GM21390 (cell line): Measurements from ENCODE around the gene ANAPC5.
"Not testable (repeated sequence)": the region's sequence is repeated elsewhere in the genome, so short reads cannot be mapped to it uniquely, and the experiment has no call there.

ENCODE experiments used
- ATAC-seq: cut with Tn5 transposase; IDR thresholded peaks from one replicate; pipeline ENCODE4 v1.9.1; 2021; ENCODE audit not compliant: unreplicated experiment

Gene ANAPC5

GRCh38 chr12:121287267-121287954, 64.8 kb downstream of the ANAPC5 start:
- ATAC-seq, result no peak

DNA sequence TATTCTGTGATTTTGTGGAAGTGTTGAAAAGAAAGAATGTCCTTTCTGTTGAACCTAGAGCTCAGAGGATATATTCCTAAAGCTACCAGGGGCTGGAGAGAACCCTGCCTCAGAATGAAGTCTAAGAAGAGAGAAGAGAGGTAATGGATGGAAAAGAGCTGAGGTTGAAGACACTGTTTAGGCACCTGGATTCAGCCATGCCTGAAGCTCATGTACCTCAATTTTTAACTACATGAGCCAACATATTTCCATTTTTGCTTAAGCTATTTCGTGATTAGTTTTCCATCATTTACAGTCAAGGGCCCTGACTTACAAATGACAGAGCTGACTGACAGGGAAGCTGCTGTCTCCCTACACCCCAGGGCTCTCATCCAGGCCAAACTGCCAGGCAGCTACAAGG, 66.4 kb downstream of the ANAPC5 start:
- no peak for ATAC-seq

- ATAC-seq, result no peak
These were observed 67.4 kb downstream of the ANAPC5 start for GRCh38 chr12:121284551-121285390.

GRCh38 chr12:121283841-121284240, 68.4 kb downstream of the ANAPC5 start:
- ATAC-seq, result no peak

DNA sequence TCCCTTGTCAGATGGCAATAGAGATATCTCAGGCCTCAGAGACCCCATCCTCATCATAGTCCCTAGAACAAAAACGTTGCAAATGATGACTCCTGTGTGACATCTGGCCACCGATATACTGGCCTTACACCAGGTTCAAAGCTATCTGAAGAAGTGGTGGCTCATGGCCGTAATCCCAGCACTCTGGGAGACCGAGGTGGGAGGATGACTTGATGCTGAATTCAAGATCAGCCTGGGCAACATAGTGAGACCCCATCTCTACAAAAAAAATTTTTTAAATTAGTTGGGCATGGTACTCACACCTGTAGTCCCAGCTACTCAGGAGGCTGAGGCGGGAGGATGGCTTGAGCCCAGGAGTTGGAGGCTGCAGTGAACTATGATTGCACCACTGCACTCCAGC, 68.8 kb downstream of the ANAPC5 start:
- no peak for ATAC-seq

- not testable (repeated sequence) for ATAC-seq
These were observed 69.3 kb downstream of the ANAPC5 start for GRCh38 chr12:121282910-121283309.

GRCh38 chr12:121282072-121282742, 70.0 kb downstream of the ANAPC5 start:
- ATAC-seq, result no peak

DNA sequence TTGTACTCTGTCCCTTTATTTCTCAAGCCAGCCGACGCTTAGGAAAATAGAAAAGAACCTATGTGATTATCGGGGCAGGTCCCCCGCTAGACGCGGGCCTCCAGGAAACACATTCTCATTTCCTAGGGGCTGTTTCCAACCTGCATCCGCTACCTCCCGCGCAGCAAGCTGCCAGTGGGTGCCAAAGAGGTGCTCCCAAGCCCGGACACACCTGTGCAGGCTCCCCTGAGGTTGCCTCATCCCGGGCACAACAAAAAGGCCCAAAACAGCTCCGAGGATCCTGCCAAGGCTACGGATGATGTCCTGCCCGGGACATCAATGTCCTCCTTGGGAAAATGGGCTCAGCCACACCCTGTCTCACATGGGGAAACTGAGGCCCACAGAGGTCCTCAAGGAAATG, 71.1 kb downstream of the ANAPC5 start:
- not testable (repeated sequence) for ATAC-seq

- ATAC-seq, result not testable (repeated sequence)
These were observed 71.7 kb downstream of the ANAPC5 start for GRCh38 chr12:121280531-121280930.

- no peak for ATAC-seq
These were observed 72.7 kb downstream of the ANAPC5 start for GRCh38 chr12:121279507-121279915.

DNA sequence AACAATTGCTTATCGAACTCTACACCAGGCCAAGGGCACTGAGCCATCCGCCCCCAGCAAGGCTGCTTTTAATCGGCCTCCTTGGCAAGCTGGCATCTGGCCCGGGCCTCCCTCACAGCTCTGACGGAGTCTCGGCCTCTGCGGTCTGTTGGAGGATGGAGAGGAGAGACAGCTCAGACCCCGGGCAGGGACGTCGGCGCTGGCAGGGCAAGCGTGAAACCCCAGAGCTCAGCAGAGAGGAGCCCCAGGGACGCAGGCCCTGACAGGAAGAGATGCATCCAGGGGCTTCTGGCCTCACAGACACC, 73.2 kb downstream of the ANAPC5 start:
- no peak for ATAC-seq

- no peak for ATAC-seq
These were observed 73.8 kb downstream of the ANAPC5 start for GRCh38 chr12:121278169-121279070.

DNA sequence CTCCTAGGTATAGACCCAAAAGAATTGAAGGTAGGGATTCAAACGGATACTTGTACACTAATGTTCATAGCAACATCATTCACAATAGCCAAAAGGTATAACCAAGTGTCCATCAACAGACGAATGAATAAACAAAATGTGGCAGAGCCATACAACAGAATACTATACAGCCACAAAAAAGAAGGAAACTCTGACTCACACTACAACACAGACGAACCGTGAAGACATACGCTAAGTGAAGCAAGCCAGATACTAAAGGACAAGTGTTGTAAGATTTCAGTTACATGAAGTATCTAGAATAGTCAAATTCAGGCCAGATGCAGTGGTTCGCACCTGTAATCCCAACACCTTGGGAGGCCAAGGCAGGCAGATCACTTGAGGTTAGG, 74.8 kb downstream of the ANAPC5 start:
- no peak for ATAC-seq

- no peak for ATAC-seq
These were observed 78.0 kb downstream of the ANAPC5 start for GRCh38 chr12:121274036-121274763.

- ATAC-seq, result no peak
These were observed 78.8 kb downstream of the ANAPC5 start for GRCh38 chr12:121273364-121273896.

DNA sequence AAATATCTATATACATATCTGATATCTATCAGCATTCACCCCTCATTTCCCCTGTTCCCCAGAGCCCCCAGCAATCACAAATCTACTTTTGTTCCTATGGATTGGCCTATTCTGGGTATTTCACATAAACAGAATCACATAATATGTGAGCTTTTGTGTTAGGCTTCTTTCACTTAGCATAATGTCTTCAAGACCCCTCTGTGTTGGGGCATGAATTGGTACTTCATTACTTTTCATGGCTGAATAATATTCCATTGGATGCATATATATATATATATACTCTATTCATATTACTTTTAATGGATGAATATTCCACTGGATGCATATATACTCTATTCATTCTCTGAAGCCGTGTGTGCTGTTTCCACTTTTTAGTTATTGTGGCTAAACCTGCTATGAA, 84.4 kb downstream of the ANAPC5 start:
- no peak for ATAC-seq

- no peak for ATAC-seq
These were observed 87.2 kb downstream of the ANAPC5 start for GRCh38 chr12:121264951-121265515.

- ATAC-seq, result no peak
These were observed 88.1 kb downstream of the ANAPC5 start for GRCh38 chr12:121264135-121264534.

DNA sequence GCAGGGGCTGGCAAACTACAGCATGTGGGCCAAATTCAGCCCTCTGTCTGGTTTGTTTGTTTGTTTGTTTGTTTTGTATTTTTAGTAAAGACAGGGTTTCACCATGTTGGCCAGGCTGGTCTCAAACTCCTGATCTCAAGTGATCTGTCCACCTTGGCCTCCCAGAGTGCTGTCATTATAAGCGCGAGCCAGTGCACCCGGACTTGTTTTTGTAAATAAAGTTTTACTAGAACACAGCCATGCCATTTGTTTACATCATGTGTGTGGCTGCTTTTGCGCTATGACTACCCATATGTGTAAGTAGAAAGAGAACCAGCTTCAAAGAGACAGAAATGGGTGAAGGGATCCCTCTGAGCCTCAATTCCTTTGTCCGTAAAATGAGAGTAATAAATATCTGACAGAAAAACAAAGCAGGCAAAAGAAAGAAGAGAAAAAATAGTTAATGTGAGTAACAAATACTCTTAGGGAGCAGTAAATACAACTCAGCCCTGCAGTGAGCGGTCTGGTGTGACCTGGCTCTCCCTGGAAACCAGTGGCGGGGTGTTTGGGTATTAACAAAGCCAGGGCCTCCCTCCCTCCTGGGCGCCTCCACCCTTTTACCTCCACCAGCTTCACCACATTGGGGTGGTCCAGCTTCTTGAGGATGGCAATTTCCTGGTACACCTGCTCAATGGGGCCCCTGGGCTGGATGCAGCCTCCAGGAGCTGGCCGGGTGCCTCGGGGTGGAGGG, 88.8 kb downstream of the ANAPC5 start:
- ATAC-seq, result no peak
